ENCODE data around the gene MEGF11. TPM values are rescaled to one million over a fixed set of nuclear protein-coding genes. Genes with fewer than 3 reads are reported as not detected.

The MEGF11 gene
- total and polyA plus RNA-seq, 9 donors = 0.04 to 11.4 (median 0.40) TPM; not detected in 2

DNA sequence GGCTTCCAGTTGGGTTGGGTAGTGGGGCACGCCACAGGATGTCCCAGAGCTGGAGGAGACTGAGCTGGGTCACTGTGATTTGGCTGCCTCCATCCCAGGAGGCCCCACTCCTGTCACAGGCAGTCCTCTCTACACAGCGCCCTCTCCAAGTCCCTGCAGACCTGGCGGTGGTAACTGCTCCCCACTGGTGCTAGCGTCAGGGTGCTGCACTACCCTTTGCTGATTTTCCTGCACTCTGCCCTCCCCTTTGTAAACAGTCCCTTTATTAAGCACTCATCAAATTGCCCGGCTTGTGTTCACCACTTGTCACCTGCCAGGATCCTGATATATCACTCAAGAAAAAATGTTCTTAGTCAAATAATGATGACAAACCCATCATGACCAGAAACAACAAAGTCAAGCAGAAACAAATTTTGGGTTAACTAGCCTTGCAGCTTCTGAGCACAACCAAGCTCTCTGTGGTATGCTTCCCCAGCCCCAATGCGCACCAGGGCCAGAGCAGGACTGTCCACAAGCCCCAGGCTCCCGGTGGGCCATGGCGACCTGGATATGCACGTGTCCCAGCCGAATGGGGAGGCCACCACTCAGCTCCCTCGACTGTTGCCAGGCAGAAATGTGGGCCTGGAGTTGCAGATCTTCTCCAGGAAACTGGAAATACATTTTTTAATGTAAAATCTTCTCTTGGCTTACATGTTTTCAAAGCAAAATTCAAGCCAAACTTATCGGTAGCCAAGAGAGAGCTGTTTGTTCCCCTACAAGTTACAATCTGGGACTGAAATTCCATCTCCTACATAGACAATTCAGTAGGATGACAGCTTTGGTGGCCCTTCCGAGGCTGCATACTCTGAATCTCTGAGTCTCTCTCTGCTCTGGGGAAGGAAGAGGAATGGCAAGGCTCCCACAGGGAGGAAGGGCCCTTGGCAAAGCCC is 24.5 kb downstream of the MEGF11 start:
- no peak for TF ChIP-seq EP300 (IDR thresholded peaks at IDR 0.05)
- TF ChIP-seq, protein P1, sequence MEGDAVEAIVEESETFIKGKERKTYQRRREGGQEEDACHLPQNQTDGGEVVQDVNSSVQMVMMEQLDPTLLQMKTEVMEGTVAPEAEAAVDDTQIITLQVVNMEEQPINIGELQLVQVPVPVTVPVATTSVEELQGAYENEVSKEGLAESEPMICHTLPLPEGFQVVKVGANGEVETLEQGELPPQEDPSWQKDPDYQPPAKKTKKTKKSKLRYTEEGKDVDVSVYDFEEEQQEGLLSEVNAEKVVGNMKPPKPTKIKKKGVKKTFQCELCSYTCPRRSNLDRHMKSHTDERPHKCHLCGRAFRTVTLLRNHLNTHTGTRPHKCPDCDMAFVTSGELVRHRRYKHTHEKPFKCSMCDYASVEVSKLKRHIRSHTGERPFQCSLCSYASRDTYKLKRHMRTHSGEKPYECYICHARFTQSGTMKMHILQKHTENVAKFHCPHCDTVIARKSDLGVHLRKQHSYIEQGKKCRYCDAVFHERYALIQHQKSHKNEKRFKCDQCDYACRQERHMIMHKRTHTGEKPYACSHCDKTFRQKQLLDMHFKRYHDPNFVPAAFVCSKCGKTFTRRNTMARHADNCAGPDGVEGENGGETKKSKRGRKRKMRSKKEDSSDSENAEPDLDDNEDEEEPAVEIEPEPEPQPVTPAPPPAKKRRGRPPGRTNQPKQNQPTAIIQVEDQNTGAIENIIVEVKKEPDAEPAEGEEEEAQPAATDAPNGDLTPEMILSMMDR (IDR thresholded peaks at IDR 0.05) = no peak
- no peak for TF ChIP-seq POLR2A (IDR thresholded peaks at IDR 0.05)
- WGBS, 3 donors = 72 to 78% (median 75%) methylated on average over 13 of the region's 13 CpGs
- no peak overlapping the region for H3K27ac ChIP-seq
- no peaks in the 10 kb centered on the region for H3K27me3 ChIP-seq
- H3K4me1 ChIP-seq (ENCODE audit: insufficient read depth) = no peaks in the 10 kb centered on the region
- no peaks in the 10 kb centered on the region for H3K36me3 ChIP-seq
- no peaks in the 10 kb centered on the region for H3K9me3 ChIP-seq
- no peak overlapping the region for H3K4me3 ChIP-seq
- intact Hi-C loops (cut with DNase I) = no loop called here
- no peak for DNase-seq

DNA sequence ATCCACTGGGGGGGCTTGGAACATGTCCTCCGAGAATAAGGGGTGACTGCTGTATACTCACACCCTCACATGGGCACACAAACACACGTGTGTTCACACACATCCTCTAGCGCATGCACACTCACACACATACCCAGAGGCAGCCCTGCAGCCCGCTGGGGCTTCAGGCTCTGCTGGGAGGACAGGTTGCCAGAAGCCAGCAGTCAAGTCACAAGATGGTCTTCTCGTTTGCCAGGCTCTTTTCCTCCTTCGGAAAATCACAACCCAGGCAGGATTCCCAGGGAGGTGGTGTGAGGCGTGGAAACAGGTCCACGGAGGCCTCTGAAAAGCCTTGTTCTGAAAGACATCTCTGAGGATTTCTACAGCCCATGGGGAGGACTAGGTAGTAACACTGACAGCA is 26.8 kb downstream of the MEGF11 start:
- WGBS, 3 donors = 86 to 89% (median 88%) methylated on average over 8 of the region's 8 CpGs
- no peak for DNase-seq
- Histone ChIP-seq H3K27ac (no peak overlapping the region), H3K36me3 (no peaks in the 10 kb centered on the region), H3K4me1 (ENCODE audit: insufficient read depth) (no peaks in the 10 kb centered on the region), H3K27me3 (no peaks in the 10 kb centered on the region), H3K4me3 (no peak overlapping the region), H3K9me3 (no peaks in the 10 kb centered on the region)
- TF ChIP-seq POLR2A (IDR thresholded peaks at IDR 0.05) (no peak), EP300 (IDR thresholded peaks at IDR 0.05) (no peak)
- TF ChIP-seq, protein P1 (IDR thresholded peaks at IDR 0.05) = no peak
- intact Hi-C loops (cut with DNase I) = no loop called here

DNA sequence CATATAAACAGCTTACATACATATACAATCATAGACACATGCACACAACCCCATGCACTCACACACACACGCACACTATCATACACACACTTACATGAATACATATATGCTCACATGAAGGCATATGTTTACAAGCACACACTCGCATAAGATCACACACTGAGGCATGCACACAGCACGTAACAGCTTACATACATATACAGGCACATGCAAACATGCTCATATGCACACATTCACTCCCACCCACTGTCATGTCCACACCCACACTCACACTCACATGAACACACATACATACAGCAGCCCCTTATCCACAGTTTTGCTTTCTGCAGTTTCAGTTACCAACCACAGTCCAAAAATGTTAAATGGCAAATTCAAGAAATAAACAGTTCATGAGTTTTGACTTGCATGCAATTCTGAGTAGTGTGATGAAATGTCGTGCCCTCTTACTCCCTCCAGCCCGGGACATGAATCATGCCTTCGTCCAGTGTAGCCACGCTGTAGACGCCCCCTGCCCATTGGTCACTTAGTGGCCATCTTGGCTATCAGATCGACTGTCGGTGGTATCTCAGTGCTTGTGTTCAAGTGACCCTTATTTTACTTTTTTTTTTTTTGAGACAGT is 27.8 kb downstream of the MEGF11 start:
- H3K27me3 ChIP-seq = no peaks in the 10 kb centered on the region
- intact Hi-C loops (cut with DNase I) = no loop called here
- H3K36me3 ChIP-seq = no peaks in the 10 kb centered on the region
- DNase-seq = no peak
- TF ChIP-seq POLR2A (IDR thresholded peaks at IDR 0.05) (no peak), EP300 (IDR thresholded peaks at IDR 0.05) (no peak)
- TF ChIP-seq, protein P1 (IDR thresholded peaks at IDR 0.05) = no peak
- no peaks in the 10 kb centered on the region for H3K9me3 ChIP-seq
- WGBS, 3 donors = 89 to 91% (median 89%) methylated on average over 10 of the region's 10 CpGs
- H3K27ac ChIP-seq = no peak overlapping the region
- no peaks in the 10 kb centered on the region for H3K4me1 ChIP-seq (ENCODE audit: insufficient read depth)
- no peak overlapping the region for H3K4me3 ChIP-seq

DNA sequence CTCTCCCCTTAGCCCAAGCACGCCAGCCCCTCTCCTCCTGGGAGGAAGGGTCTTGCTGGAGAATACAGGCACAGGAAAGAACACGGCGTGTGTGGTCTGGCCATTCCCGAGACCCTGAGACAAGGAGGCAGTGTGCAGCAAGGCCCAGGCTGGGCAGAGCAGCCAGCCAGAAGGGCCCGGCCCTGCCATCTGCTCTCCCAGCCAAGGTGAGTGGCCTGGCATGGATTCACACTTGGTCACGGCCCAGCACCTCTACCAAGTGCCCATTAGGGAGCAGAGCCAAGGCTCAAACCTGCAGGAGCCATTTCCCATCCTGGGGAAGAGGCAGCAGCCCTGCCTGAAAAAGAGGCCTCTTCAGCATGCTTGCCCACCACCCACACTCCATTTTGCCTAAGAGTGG is 28.6 kb downstream of the MEGF11 start:
- Histone ChIP-seq H3K9me3 (no peaks in the 10 kb centered on the region), H3K4me1 (ENCODE audit: insufficient read depth) (no peaks in the 10 kb centered on the region), H3K4me3 (no peak overlapping the region), H3K27ac (no peak overlapping the region), H3K36me3 (no peaks in the 10 kb centered on the region), H3K27me3 (no peaks in the 10 kb centered on the region)
- DNase-seq = no peak
- WGBS, 3 donors = 91 to 93% (median 93%) methylated on average over 6 of the region's 6 CpGs
- intact Hi-C loops (cut with DNase I) = no loop called here
- TF ChIP-seq, protein P1 (IDR thresholded peaks at IDR 0.05) = no peak
- TF ChIP-seq EP300 (IDR thresholded peaks at IDR 0.05) = no peak
- no peak for TF ChIP-seq POLR2A (IDR thresholded peaks at IDR 0.05)
